Activated CD4-positive, alpha-beta memory T cell treated with anti-CD3 and anti-CD28 coated beads for 36 hours (primary cell): ENCODE measurements around the gene CAMTA1. TPM values are rescaled to one million over a fixed set of nuclear protein-coding genes. Genes with fewer than 3 reads are reported as not detected.

Experiments used
- CTCF ChIA-PET: fragments of 350-600 bp; sonication (Branson Sonifier 250); formaldehyde crosslinking; loops from one replicate; lab custom pipeline; 2021; ENCODE audit warnings: antibody characterized with exemption, inconsistent platforms; lab: Charles Lee
- POLR2A ChIA-PET: fragments of 350-600 bp; sonication (Branson Sonifier 250); formaldehyde crosslinking; loops from one replicate; lab custom pipeline; 2021; ENCODE audit warnings: antibody characterized with exemption; lab: Charles Lee
- DNase-seq: peaks from one replicate; pipeline ENCODE4 v3.0.0-alpha.2; 2020
- H3K27ac Mint-ChIP-seq: one replicate; pipeline ENCODE4 v1.8.0; 2021; ENCODE audit warnings: mixed read lengths
- H3K27me3 Mint-ChIP-seq: one replicate; pipeline ENCODE4 v1.8.0; 2021; ENCODE audit warnings: mixed read lengths
- H3K36me3 Mint-ChIP-seq: one replicate; pipeline ENCODE4 v1.8.0; 2021; ENCODE audit warnings: mixed read lengths
- H3K4me1 Mint-ChIP-seq: one replicate; pipeline ENCODE4 v1.8.0; 2021; ENCODE audit warnings: low read depth, mixed read lengths
- H3K4me3 Mint-ChIP-seq: one replicate; pipeline ENCODE4 v1.8.0; 2021; ENCODE audit warnings: mild to moderate bottlenecking, mixed read lengths
- H3K9me3 Mint-ChIP-seq: one replicate; pipeline ENCODE4 v1.8.0; 2021; ENCODE audit warnings: mixed read lengths
- intact Hi-C: fragments of 100-400 bp; cut with micrococcal nuclease; formaldehyde crosslinking; loops from one replicate; pipeline ENCODE4 v1.15.1; 2023
- total RNA-seq, 2 experiments: library from RNA; stranded (reverse); gene quantifications; one replicate each; pipeline ENCODE4 v1.2.3, GENCODE V29; 2021

CAMTA1 gene
- total RNA-seq, 2 experiments from 2014 or later: 64.7 to 68.9 TPM

GRCh38 chr1:6757719-6758435 lies 27.4 kb upstream of the CAMTA1 start:
- Mint-ChIP-seq H3K27me3 (peaks cover 20% of the 10 kb centered on the region), H3K36me3 (no peaks in the 10 kb centered on the region), H3K4me1 (no peaks in the 10 kb centered on the region), H3K27ac (no peak overlapping the region), H3K9me3 (no peaks in the 10 kb centered on the region), H3K4me3 (no peak overlapping the region)
- POLR2A ChIA-PET: no interaction called here
- intact Hi-C loops: no loop called here
- no peak for DNase-seq
- CTCF ChIA-PET: interaction anchor here (0.6 kb wide), 1 partner anchor 13 kb away, joined by 4 read pairs; no protein-coding TSS in a partner anchor

- Mint-ChIP-seq H3K27me3 (peaks cover 13% of the 10 kb centered on the region), H3K4me3 (no peak overlapping the region), H3K36me3 (no peaks in the 10 kb centered on the region), H3K9me3 (no peaks in the 10 kb centered on the region), H3K4me1 (no peaks in the 10 kb centered on the region), H3K27ac (no peak overlapping the region)
- ChIA-PET CTCF (no interaction called here), POLR2A (no interaction called here)
- DNase-seq: no peak
- intact Hi-C loops: no loop called here
These were observed 24.0 kb upstream of the CAMTA1 start for GRCh38 chr1:6761196-6761737.

- no peaks in the 10 kb centered on the region for H3K36me3 Mint-ChIP-seq
- H3K4me3 Mint-ChIP-seq: no peak overlapping the region
- H3K27me3 Mint-ChIP-seq: peaks cover 7% of the 10 kb centered on the region
- H3K4me1 Mint-ChIP-seq: no peaks in the 10 kb centered on the region
- H3K27ac Mint-ChIP-seq: no peak overlapping the region
- intact Hi-C loops: no loop called here
- CTCF ChIA-PET: no interaction called here
- H3K9me3 Mint-ChIP-seq: no peaks in the 10 kb centered on the region
- POLR2A ChIA-PET: no interaction called here
- no peak for DNase-seq
These were observed 23.2 kb upstream of the CAMTA1 start for GRCh38 chr1:6762060-6762459.

- intact Hi-C loops: no loop called here
- H3K4me1 Mint-ChIP-seq: no peaks in the 10 kb centered on the region
- no peaks in the 10 kb centered on the region for H3K9me3 Mint-ChIP-seq
- CTCF ChIA-PET: no interaction called here
- peaks cover 11% of the 10 kb centered on the region for H3K27me3 Mint-ChIP-seq
- no peak overlapping the region for H3K4me3 Mint-ChIP-seq
- no peak for DNase-seq
- no peaks in the 10 kb centered on the region for H3K36me3 Mint-ChIP-seq
- POLR2A ChIA-PET: no interaction called here
- no peak overlapping the region for H3K27ac Mint-ChIP-seq
These were observed 14.4 kb upstream of the CAMTA1 start for GRCh38 chr1:6770751-6771440.

GRCh38 chr1:6771441-6771769 lies 13.8 kb upstream of the CAMTA1 start:
- Mint-ChIP-seq H3K9me3 (no peaks in the 10 kb centered on the region), H3K27me3 (peaks cover 11% of the 10 kb centered on the region), H3K4me3 (no peak overlapping the region), H3K36me3 (no peaks in the 10 kb centered on the region), H3K4me1 (no peaks in the 10 kb centered on the region), H3K27ac (no peak overlapping the region)
- no peak for DNase-seq
- intact Hi-C loops: no loop called here
- CTCF ChIA-PET: no interaction called here
- POLR2A ChIA-PET: no interaction called here

- POLR2A ChIA-PET: no interaction called here
- CTCF ChIA-PET: no interaction called here
These were observed 10.9 kb upstream of the CAMTA1 start for GRCh38 chr1:6774381-6774780.

GRCh38 chr1:6775261-6776043 lies 9.8 kb upstream of the CAMTA1 start:
- Mint-ChIP-seq H3K27ac (no peak overlapping the region), H3K4me1 (peaks cover 5% of the 10 kb centered on the region), H3K9me3 (no peaks in the 10 kb centered on the region), H3K27me3 (peaks cover 7% of the 10 kb centered on the region), H3K36me3 (no peaks in the 10 kb centered on the region), H3K4me3 (no peak overlapping the region)
- no peak for DNase-seq
- intact Hi-C loops: no loop called here
- ChIA-PET CTCF (interaction anchor here (0.6 kb wide), 1 partner anchor 31 kb away, joined by 3 read pairs; no protein-coding TSS in a partner anchor), POLR2A (no interaction called here)

More at GRCh38 chr1:6774381-6774780, 10.9 kb upstream of the CAMTA1 start:
- Mint-ChIP-seq H3K9me3 (no peaks in the 10 kb centered on the region), H3K27ac (no peak overlapping the region), H3K4me1 (peaks cover 5% of the 10 kb centered on the region), H3K27me3 (peaks cover 7% of the 10 kb centered on the region), H3K4me3 (no peak overlapping the region), H3K36me3 (no peaks in the 10 kb centered on the region)
- DNase-seq: no peak
- intact Hi-C loops: no loop called here

GRCh38 chr1:6776389-6776788 lies 8.9 kb upstream of the CAMTA1 start:
- Mint-ChIP-seq H3K9me3 (no peaks in the 10 kb centered on the region), H3K4me3 (no peak overlapping the region), H3K27ac (no peak overlapping the region), H3K27me3 (peaks cover 7% of the 10 kb centered on the region), H3K4me1 (peaks cover 5% of the 10 kb centered on the region), H3K36me3 (no peaks in the 10 kb centered on the region)
- intact Hi-C loops: no loop called here
- POLR2A ChIA-PET: no interaction called here
- no peak for DNase-seq
- CTCF ChIA-PET: no interaction called here

GRCh38 chr1:6776895-6777294 lies 8.4 kb upstream of the CAMTA1 start:
- Mint-ChIP-seq H3K27ac (no peak overlapping the region), H3K36me3 (no peaks in the 10 kb centered on the region), H3K9me3 (no peaks in the 10 kb centered on the region), H3K4me1 (peaks cover 5% of the 10 kb centered on the region), H3K27me3 (peaks cover 3% of the 10 kb centered on the region), H3K4me3 (no peak overlapping the region)
- POLR2A ChIA-PET: no interaction called here
- no peak for DNase-seq
- CTCF ChIA-PET: no interaction called here
- intact Hi-C loops: no loop called here

- peaks cover 3% of the 10 kb centered on the region for H3K27me3 Mint-ChIP-seq
- no peak overlapping the region for H3K27ac Mint-ChIP-seq
- no peak for DNase-seq
- no peak overlapping the region for H3K4me3 Mint-ChIP-seq
- ChIA-PET POLR2A (no interaction called here), CTCF (no interaction called here)
- no peaks in the 10 kb centered on the region for H3K36me3 Mint-ChIP-seq
- no peaks in the 10 kb centered on the region for H3K9me3 Mint-ChIP-seq
- intact Hi-C loops: no loop called here
- peaks cover 5% of the 10 kb centered on the region for H3K4me1 Mint-ChIP-seq
These were observed 7.4 kb upstream of the CAMTA1 start for GRCh38 chr1:6777813-6778212.

GRCh38 chr1:6779089-6779805 lies 6.0 kb upstream of the CAMTA1 start:
- intact Hi-C loops: no loop called here
- ChIA-PET CTCF (no interaction called here), POLR2A (interaction anchor here (1.4 kb wide), 1 partner anchor 34 kb away, joined by 3 read pairs; no protein-coding TSS in a partner anchor)
- H3K4me1 Mint-ChIP-seq: peaks cover 12% of the 10 kb centered on the region
- DNase-seq: no peak
- no peaks in the 10 kb centered on the region for H3K36me3 Mint-ChIP-seq
- no peak overlapping the region for H3K4me3 Mint-ChIP-seq
- H3K27ac Mint-ChIP-seq: no peak overlapping the region
- peaks cover 3% of the 10 kb centered on the region for H3K27me3 Mint-ChIP-seq
- no peaks in the 10 kb centered on the region for H3K9me3 Mint-ChIP-seq
